Trophoblast cell (in vitro differentiated cells and primary cell): Measurements from ENCODE around the gene C1orf226.
A peak's percentile ranks its signal among the peaks of the same experiment; 100 is the strongest.

Source experiments
- DNase-seq, 2 donors: peaks; one replicate each; pipeline ENCODE4 v3.0.0-alpha.2; 2016
- H2AFZ ChIP-seq: 2 replicates; pipeline ENCODE4 v1.6.1; 2013; ENCODE audit warnings: low read length, moderate library complexity, mild to moderate bottlenecking; ENCODE audit not compliant: insufficient read depth, poor library complexity
- H2AK5ac ChIP-seq: 2 replicates; pipeline ENCODE4 v1.6.1; 2013; ENCODE audit warnings: mild to moderate bottlenecking, low read length
- H2BK120ac ChIP-seq: 2 replicates; pipeline ENCODE4 v1.6.1; 2013; ENCODE audit warnings: low read length, mild to moderate bottlenecking, moderate library complexity; ENCODE audit not compliant: insufficient read depth, poor library complexity
- H2BK12ac ChIP-seq: 2 replicates; pipeline ENCODE4 v1.6.1; 2013; ENCODE audit warnings: mild to moderate bottlenecking, low read length, moderate library complexity
- H2BK5ac ChIP-seq: 2 replicates; pipeline ENCODE4 v1.6.1; 2013; ENCODE audit warnings: low read length, low read depth, moderate library complexity, mild to moderate bottlenecking; ENCODE audit not compliant: poor library complexity
- H3K14ac ChIP-seq: 2 replicates; pipeline ENCODE4 v1.6.1; 2013; ENCODE audit warnings: mild to moderate bottlenecking, low read length
- H3K18ac ChIP-seq: 2 replicates; pipeline ENCODE4 v1.6.1; 2013; ENCODE audit warnings: mild to moderate bottlenecking, low read length
- H3K23ac ChIP-seq: 2 replicates; pipeline ENCODE4 v1.6.1; 2013; ENCODE audit warnings: low read length
- H3K27ac ChIP-seq: 2 replicates; pipeline ENCODE4 v1.5.1; 2013; ENCODE audit warnings: low read depth, mild to moderate bottlenecking, inconsistent platforms, low read length, moderate library complexity
- H3K27me3 ChIP-seq: 2 replicates; pipeline ENCODE4 v1.6.1; 2013; ENCODE audit warnings: inconsistent platforms, mild to moderate bottlenecking, low read length, moderate library complexity; ENCODE audit not compliant: insufficient read depth
- H3K36me3 ChIP-seq, 2 experiments: 1 replicate in 1 of 2; 2 replicates in 1 of 2; pipeline ENCODE4 v1.6.1; 2013; ENCODE audit warnings: low read length in 2 of 2, mild to moderate bottlenecking in 2 of 2, moderate library complexity in 1 of 2; ENCODE audit not compliant: insufficient read depth in 2 of 2, control insufficient read depth in 1 of 2
- H3K4ac ChIP-seq: 2 replicates; pipeline ENCODE4 v1.6.1; 2013; ENCODE audit warnings: low read depth, mild to moderate bottlenecking, low read length, moderate library complexity
- H3K4me1 ChIP-seq, 2 experiments: 1 replicate in 1 of 2; 2 replicates in 1 of 2; pipeline ENCODE4 v1.6.1; 2013; ENCODE audit warnings: low read length in 2 of 2, mild to moderate bottlenecking in 2 of 2, moderate library complexity in 1 of 2; ENCODE audit not compliant: insufficient read depth in 2 of 2, control insufficient read depth in 1 of 2
- H3K4me2 ChIP-seq: 2 replicates; pipeline ENCODE4 v1.6.1; 2013; ENCODE audit warnings: inconsistent platforms, mild to moderate bottlenecking, low read length, moderate library complexity
- H3K4me3 ChIP-seq: 2 replicates; pipeline ENCODE4 v1.5.1; 2013; ENCODE audit warnings: mild to moderate bottlenecking, low read depth, low read length, inconsistent platforms
- H3K79me1 ChIP-seq: one replicate; pipeline ENCODE4 v1.6.1; 2013; ENCODE audit warnings: low read length
- H3K79me2 ChIP-seq: 2 replicates; pipeline ENCODE4 v1.6.1; 2013; ENCODE audit warnings: low read length, mild to moderate bottlenecking; ENCODE audit not compliant: control insufficient read depth, insufficient read depth, poor library complexity
- H3K9ac ChIP-seq: 2 replicates; pipeline ENCODE4 v1.6.1; 2013; ENCODE audit warnings: mild to moderate bottlenecking, low read length
- H3K9me3 ChIP-seq: 2 replicates; pipeline ENCODE4 v1.6.1; 2013; ENCODE audit warnings: low read depth, mild to moderate bottlenecking, control low read depth, inconsistent platforms, low read length; ENCODE audit not compliant: insufficient read depth
- H4K12ac ChIP-seq: 2 replicates; pipeline ENCODE4 v1.6.1; 2013; ENCODE audit warnings: low read depth, mild to moderate bottlenecking, low read length, moderate library complexity
- H4K8ac ChIP-seq: 2 replicates; pipeline ENCODE4 v1.6.1; 2013; ENCODE audit warnings: low read depth, mild to moderate bottlenecking, low read length, moderate library complexity
- H4K91ac ChIP-seq: one replicate; pipeline ENCODE4 v1.6.1; 2013; ENCODE audit warnings: low read depth, mild to moderate bottlenecking, low read length, moderate library complexity
- WGBS: extraction: QIAGEN DNeasy Blood & Tissue Kit; methylation state at CpG from one replicate; pipeline ENCODE4 v1.1.7; 2013; ENCODE audit warnings: missing lambda C conversion rate; ENCODE audit not compliant: insufficient read length, insufficient coverage; ENCODE audit errors: extremely low coverage; 5-methylcytosine and 5-hydroxymethylcytosine counted together

Gene C1orf226

DNA sequence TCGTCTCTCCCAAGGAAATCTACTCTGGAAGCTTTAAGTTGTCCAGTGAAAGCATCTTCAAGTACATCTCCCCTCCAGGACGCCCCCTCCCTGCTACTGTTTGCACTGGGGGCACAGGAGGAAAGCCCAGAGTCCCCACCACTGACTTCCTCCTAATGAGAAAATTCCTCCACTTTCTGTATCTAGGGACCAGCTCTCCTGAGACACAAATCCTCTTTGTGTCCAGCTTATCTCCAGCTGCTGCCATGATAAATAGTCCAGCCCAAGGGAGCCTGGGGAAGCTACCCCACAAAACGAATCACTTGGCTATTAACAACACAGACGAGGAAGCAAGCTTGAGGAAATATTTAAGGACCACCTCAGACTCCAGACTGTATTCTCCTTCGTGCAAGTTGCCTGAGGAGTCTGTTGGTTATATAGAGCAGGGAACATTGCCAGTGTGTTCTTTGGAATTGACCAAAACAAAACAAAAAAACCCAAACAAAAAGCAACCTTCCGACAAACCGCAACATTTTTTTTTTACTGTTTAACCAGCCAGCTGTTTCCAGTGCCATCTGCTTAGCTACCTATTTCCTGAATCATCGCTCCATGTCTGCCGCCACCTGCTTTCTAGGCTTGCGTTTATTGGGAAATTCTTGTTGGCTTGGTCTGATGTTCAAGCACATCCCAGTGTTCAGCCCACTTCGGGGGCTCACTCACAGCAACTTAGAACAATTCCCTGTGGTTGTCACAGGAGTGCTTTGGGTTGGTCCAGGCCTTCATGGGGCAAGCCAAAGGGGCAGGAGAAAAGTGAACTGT lies 7.7 kb downstream of the C1orf226 start:
- H3K9me3 ChIP-seq: no peaks in the 10 kb centered on the region
- no peak overlapping the region for H2BK5ac ChIP-seq
- no peaks in the 10 kb centered on the region for H3K79me1 ChIP-seq
- H3K14ac ChIP-seq: no peak overlapping the region
- no peak overlapping the region for H2BK120ac ChIP-seq
- H3K4me1 ChIP-seq: no peaks in the 10 kb centered on the region
- no peak overlapping the region for H3K18ac ChIP-seq
- H4K8ac ChIP-seq: no peak overlapping the region
- no peaks in the 10 kb centered on the region for H3K27me3 ChIP-seq
- H3K4me3 ChIP-seq: no peak overlapping the region
- H3K36me3 ChIP-seq: no peaks in the 10 kb centered on the region
- no peak overlapping the region for H2BK12ac ChIP-seq
- no peak overlapping the region for H3K4ac ChIP-seq
- H2AFZ ChIP-seq: no peak overlapping the region
- H4K91ac ChIP-seq: no peak overlapping the region
- no peak overlapping the region for H3K9ac ChIP-seq
- DNase-seq: peak; percentile 67 to 75
- whole genome bisulfite sequencing: no CpG with 5 or more reads among the region's 11 CpGs
- H2AK5ac ChIP-seq: no peak overlapping the region
- H3K79me2 ChIP-seq: no peaks in the 10 kb centered on the region
- H4K12ac ChIP-seq: no peak overlapping the region
- H3K27ac ChIP-seq: no peak overlapping the region
- H3K23ac ChIP-seq: no peak overlapping the region
- no peak overlapping the region for H3K4me2 ChIP-seq

DNA sequence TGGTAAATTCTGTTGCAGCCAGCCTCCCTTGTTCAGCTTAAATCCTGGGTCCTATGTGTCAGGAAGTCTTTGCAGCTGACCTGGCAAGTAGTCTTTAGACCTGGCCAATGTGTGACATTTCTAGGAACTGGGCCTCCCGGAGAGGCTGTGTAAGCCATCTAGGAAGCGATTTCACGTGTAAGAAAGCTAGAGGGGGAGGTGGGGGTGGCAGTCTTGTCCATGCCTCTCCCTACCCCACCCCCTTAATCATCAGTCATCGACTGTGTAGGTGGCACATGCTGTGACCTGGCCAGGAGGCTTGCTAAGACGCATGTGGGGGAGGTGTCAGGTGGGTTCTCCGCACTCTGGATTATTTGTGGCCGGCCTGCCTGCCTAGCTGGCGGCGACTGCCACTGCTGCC lies 8.4 kb downstream of the C1orf226 start:
- no peak overlapping the region for H4K8ac ChIP-seq
- no peaks in the 10 kb centered on the region for H3K27me3 ChIP-seq
- no peak overlapping the region for H2AFZ ChIP-seq
- no peak overlapping the region for H2BK120ac ChIP-seq
- no peak overlapping the region for H2AK5ac ChIP-seq
- no peak overlapping the region for H3K18ac ChIP-seq
- H4K12ac ChIP-seq: no peak overlapping the region
- no peak overlapping the region for H3K14ac ChIP-seq
- H3K27ac ChIP-seq: no peak overlapping the region
- H3K23ac ChIP-seq: no peak overlapping the region
- no peaks in the 10 kb centered on the region for H3K79me2 ChIP-seq
- no peak overlapping the region for H3K4ac ChIP-seq
- no peaks in the 10 kb centered on the region for H3K36me3 ChIP-seq
- no peaks in the 10 kb centered on the region for H3K4me1 ChIP-seq
- H3K9ac ChIP-seq: no peak overlapping the region
- no peaks in the 10 kb centered on the region for H3K79me1 ChIP-seq
- no peak overlapping the region for H3K4me3 ChIP-seq
- no peak overlapping the region for H2BK5ac ChIP-seq
- H3K9me3 ChIP-seq: no peaks in the 10 kb centered on the region
- DNase-seq: no peak
- no peak overlapping the region for H3K4me2 ChIP-seq
- WGBS: no CpG with 5 or more reads among the region's 9 CpGs
- no peak overlapping the region for H4K91ac ChIP-seq
- no peak overlapping the region for H2BK12ac ChIP-seq

DNA sequence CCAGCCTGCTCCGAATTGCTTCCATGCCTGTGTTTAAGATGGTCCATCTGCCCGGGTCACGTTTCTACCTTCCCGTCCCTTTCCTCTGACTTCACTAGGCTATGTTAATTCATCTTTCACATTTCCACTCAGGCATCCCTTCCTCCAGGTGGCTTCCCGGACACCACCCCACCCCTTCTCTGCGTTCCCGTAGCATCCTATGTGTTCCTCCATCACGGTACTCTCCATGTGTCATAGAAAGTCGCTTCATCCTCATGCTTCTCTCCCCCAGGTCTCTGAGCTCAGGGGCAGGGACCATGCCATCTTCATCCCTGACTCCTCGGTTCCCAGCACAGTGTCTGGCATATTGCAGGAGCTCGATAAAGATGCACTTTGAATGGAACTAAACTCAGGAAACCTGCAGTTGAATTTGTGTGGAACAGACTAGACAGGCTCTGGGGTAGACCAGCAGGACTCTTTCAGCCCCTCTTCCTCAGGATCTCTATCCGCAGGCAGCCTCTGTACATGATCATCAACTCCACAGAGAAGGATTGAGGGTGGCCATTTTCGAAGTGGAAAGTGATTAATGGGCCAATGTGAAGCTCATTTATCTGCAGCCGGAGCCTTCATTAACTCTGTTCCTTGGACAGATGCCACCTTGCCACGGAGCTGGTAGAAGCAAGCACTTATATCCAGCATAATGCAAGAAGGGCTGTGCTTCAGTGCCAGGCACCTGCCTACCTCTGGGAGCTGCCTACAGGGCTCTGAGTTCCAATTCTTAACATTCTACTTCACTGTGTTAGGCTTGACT lies 9.1 kb downstream of the C1orf226 start:
- H3K4me2 ChIP-seq: no peak overlapping the region
- H3K9me3 ChIP-seq: no peaks in the 10 kb centered on the region
- no peak overlapping the region for H2BK12ac ChIP-seq
- H2AK5ac ChIP-seq: no peak overlapping the region
- H2BK5ac ChIP-seq: no peak overlapping the region
- H3K27me3 ChIP-seq: no peaks in the 10 kb centered on the region
- H4K91ac ChIP-seq: no peak overlapping the region
- no peak overlapping the region for H3K18ac ChIP-seq
- H3K4me3 ChIP-seq: no peak overlapping the region
- no peaks in the 10 kb centered on the region for H3K79me2 ChIP-seq
- H3K36me3 ChIP-seq: no peaks in the 10 kb centered on the region
- no peak overlapping the region for H2AFZ ChIP-seq
- H4K12ac ChIP-seq: no peak overlapping the region
- H3K4me1 ChIP-seq: no peaks in the 10 kb centered on the region
- no peak overlapping the region for H3K9ac ChIP-seq
- H3K4ac ChIP-seq: no peak overlapping the region
- WGBS: no CpG with 5 or more reads among the region's 15 CpGs
- no peak overlapping the region for H3K23ac ChIP-seq
- H3K14ac ChIP-seq: no peak overlapping the region
- H2BK120ac ChIP-seq: no peak overlapping the region
- DNase-seq: no peak
- no peak overlapping the region for H3K27ac ChIP-seq
- no peak overlapping the region for H4K8ac ChIP-seq
- no peaks in the 10 kb centered on the region for H3K79me1 ChIP-seq

DNA sequence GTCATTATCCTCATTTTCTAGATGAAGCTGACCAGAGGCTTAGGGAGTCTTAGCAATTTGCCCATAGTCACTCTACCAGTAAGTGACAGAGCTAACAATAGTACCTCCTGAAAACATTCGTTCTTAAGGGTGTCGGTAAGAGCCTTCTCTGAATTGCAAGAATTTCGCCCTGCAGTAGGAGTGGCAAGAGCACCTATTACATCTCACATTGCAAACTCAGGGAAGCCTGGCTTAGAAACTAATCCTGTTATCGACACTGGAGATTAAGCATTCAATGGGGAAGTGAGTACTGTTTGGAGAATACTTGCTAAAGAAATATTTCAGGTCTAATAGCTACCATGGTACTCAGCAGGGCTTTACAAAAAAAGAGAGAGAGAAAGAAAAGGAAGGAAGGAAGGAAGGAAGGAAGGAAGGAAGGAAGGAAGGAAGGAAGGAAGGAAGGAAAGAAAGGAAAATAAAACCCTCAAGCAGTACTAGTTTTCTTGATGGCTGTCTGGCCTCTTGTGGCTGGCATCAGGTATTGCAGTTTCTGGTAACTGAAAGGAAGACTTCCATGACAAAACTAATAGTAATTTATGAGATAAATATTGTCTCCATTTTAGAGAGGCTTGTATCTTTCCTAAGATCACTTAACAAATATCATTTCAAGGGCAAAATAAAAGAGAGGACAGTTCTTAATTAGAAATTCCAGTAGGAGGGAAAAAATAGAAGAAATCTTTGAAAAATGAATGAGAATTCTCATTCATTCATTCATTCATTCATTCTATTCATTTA lies 10.4 kb downstream of the C1orf226 start:
- Histone ChIP-seq H3K14ac (no peak overlapping the region), H3K4ac (no peak overlapping the region), H4K8ac (no peak overlapping the region), H3K79me2 (no peaks in the 10 kb centered on the region), H2AK5ac (no peak overlapping the region), H3K4me2 (no peak overlapping the region), H3K9ac (no peak overlapping the region), H3K18ac (no peak overlapping the region), H2BK5ac (no peak overlapping the region), H3K9me3 (no peaks in the 10 kb centered on the region), H3K4me1 (no peaks in the 10 kb centered on the region), H4K12ac (no peak overlapping the region), H3K27ac (no peak overlapping the region), H3K36me3 (no peaks in the 10 kb centered on the region), H2BK12ac (no peak overlapping the region), H3K4me3 (no peak overlapping the region), H4K91ac (no peak overlapping the region), H3K79me1 (no peaks in the 10 kb centered on the region), H2BK120ac (no peak overlapping the region), H3K27me3 (no peaks in the 10 kb centered on the region), H2AFZ (no peak overlapping the region), H3K23ac (no peak overlapping the region)
- WGBS: no CpG with 5 or more reads among the region's 4 CpGs
- DNase-seq: peak in 1 of 2 donors; percentile 58
